ENCODE results near the gene CBX8.

GRCh38 chr17:79793924-79794304 is 3.0 kb downstream of the CBX8 start:
- TF ChIP-seq CTCF (conservative IDR thresholded peaks at IDR 0.05; ENCODE audit: low read depth, low read length) (no peak), EZH2 (IDR thresholded peaks at IDR 0.05; ENCODE audit: low read length, unreplicated experiment) (no peak), EZH2phosphoT487 (IDR thresholded peaks at IDR 0.05; ENCODE audit: borderline replicate concordance, low read length) (no peak)
